ENCODE data around the gene HHAT.

DNA sequence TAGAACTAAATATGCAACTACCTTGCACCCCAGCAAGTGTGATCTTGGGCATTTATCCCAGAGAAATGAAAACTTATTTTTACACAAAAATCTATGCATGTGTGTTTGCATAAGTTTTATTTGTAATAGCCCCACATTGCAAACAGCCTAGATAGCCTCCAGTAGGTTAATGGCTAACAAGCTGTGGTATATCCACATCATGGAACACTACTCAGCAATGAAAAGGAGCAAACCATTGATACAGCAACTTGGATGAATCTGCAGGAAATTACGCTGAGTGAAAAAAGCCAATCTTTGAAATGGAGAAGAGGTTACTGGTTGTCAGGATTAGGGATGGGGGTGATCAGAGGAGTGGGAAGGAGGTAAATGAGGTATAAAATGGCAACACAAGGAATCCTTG lies 67.8 kb downstream of the HHAT start:
- TF ChIP-seq POLR2A (IDR thresholded peaks at IDR 0.05) (no peak), POLR2AphosphoS5 (IDR thresholded peaks at IDR 0.05) (no peak)
- TF ChIP-seq, protein P1, sequence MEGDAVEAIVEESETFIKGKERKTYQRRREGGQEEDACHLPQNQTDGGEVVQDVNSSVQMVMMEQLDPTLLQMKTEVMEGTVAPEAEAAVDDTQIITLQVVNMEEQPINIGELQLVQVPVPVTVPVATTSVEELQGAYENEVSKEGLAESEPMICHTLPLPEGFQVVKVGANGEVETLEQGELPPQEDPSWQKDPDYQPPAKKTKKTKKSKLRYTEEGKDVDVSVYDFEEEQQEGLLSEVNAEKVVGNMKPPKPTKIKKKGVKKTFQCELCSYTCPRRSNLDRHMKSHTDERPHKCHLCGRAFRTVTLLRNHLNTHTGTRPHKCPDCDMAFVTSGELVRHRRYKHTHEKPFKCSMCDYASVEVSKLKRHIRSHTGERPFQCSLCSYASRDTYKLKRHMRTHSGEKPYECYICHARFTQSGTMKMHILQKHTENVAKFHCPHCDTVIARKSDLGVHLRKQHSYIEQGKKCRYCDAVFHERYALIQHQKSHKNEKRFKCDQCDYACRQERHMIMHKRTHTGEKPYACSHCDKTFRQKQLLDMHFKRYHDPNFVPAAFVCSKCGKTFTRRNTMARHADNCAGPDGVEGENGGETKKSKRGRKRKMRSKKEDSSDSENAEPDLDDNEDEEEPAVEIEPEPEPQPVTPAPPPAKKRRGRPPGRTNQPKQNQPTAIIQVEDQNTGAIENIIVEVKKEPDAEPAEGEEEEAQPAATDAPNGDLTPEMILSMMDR (IDR thresholded peaks at IDR 0.05), result no peak
